LNCaP clone FGC (cell line): ENCODE results near the gene CLNK.

ENCODE experiments used
- DNase-seq: peaks from one replicate; pipeline ENCODE4 v3.0.0-alpha.2; 2011; ENCODE audit warnings: low read depth
- H3K4me3 ChIP-seq: 2 replicates; pipeline ENCODE4 v1.5.1; 2011; ENCODE audit warnings: mild to moderate bottlenecking, low read depth, low read length, control low read depth
- TF ChIP-seq, protein P1 (sequence below): IDR thresholded peaks from 2 replicates; pipeline ENCODE4 v1.5.1; 2012; ENCODE audit warnings: mild to moderate bottlenecking; ENCODE audit not compliant: control insufficient read depth, insufficient read depth; ENCODE audit errors: extremely low read depth

The CLNK gene, protein sequence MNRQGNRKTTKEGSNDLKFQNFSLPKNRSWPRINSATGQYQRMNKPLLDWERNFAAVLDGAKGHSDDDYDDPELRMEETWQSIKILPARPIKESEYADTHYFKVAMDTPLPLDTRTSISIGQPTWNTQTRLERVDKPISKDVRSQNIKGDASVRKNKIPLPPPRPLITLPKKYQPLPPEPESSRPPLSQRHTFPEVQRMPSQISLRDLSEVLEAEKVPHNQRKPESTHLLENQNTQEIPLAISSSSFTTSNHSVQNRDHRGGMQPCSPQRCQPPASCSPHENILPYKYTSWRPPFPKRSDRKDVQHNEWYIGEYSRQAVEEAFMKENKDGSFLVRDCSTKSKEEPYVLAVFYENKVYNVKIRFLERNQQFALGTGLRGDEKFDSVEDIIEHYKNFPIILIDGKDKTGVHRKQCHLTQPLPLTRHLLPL

DNA sequence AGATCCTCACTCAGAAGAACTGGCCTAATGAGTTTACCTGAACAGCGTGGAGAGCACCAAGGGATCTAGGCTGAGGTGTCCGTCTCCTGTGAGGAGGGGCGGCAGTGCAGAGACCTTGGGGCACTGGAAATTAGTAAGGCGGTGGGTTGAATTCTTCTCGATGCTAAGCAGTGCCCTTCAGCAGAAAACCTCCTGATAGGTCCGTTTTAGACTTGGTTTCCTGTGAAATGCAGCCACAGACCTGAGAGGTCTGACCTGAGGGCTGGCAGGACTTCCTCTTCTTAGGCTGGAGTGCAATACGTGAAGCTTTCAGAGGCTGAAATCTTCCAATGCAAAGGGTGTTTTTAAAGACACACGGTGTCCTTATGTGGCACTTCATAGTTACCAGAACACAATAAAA, at the start of gene CLNK:
Gene CLNK, minus strand, starts transcription at position 138 of the 400 bp plus-strand sequence. CDS start 16,899 bp downstream, outside the sequence.
- no peak for DNase-seq

DNA sequence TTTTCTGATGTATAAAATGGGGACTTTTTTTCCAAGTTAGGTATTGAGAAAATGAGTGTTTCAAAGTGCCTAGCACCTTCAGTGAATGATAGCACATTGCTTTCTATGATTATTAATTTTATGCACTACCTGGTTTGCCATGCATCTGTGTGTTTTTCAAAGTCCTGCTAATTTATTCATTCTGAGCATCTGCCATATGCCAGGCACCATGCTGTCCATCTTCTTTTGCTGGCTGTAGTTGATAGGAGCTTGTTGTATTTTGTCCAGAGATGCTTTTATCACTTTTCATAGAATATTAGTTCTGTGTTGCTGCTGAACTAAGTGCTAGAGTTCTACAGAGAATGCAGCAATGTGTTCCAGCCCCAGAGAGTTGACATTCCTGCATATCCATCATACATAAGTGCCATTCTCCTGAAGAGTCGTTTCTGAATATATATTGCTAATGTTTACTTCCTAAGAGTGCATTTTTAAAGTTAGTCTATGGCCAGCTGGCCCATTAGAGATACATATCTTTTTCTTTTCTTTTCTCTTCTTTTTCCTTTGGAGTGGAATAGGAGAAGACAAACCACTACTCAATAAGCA, 49.0 kb upstream of the CLNK start:
- DNase-seq: no peak
- no peak overlapping the region for H3K4me3 ChIP-seq
- TF ChIP-seq, protein P1, sequence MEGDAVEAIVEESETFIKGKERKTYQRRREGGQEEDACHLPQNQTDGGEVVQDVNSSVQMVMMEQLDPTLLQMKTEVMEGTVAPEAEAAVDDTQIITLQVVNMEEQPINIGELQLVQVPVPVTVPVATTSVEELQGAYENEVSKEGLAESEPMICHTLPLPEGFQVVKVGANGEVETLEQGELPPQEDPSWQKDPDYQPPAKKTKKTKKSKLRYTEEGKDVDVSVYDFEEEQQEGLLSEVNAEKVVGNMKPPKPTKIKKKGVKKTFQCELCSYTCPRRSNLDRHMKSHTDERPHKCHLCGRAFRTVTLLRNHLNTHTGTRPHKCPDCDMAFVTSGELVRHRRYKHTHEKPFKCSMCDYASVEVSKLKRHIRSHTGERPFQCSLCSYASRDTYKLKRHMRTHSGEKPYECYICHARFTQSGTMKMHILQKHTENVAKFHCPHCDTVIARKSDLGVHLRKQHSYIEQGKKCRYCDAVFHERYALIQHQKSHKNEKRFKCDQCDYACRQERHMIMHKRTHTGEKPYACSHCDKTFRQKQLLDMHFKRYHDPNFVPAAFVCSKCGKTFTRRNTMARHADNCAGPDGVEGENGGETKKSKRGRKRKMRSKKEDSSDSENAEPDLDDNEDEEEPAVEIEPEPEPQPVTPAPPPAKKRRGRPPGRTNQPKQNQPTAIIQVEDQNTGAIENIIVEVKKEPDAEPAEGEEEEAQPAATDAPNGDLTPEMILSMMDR: no peak

More for the DNA sequence above, at the start of gene CLNK:
- H3K4me3 ChIP-seq: no peak within 1 kb of the TSS
- TF ChIP-seq, protein P1: no peak

DNA sequence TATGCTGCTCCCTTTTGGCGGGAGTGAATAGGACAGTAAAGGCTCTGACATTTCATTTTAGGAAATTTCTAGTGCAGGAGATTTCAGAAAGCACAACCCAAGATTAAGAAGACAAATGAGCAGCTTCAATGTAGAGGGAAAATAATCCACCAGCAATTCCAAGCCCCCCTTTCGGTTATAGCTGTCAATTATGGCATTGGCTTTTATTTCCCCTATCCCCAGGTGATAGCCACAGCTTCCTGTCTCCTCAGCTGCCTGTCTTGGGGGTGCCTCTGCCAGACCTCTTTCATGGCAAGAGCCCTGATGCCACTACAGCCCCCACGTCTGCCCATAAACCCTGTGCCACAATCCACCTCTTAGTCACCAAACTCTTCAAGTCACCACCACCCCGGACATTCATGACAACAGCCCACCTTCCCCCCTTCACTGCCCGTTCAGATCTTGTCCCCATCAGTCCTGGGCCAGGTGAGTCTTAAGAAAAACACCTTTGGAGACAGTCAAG, 48.4 kb upstream of the CLNK start:
- DNase-seq: no peak
- H3K4me3 ChIP-seq: no peak overlapping the region
- TF ChIP-seq, protein P1: no peak

DNA sequence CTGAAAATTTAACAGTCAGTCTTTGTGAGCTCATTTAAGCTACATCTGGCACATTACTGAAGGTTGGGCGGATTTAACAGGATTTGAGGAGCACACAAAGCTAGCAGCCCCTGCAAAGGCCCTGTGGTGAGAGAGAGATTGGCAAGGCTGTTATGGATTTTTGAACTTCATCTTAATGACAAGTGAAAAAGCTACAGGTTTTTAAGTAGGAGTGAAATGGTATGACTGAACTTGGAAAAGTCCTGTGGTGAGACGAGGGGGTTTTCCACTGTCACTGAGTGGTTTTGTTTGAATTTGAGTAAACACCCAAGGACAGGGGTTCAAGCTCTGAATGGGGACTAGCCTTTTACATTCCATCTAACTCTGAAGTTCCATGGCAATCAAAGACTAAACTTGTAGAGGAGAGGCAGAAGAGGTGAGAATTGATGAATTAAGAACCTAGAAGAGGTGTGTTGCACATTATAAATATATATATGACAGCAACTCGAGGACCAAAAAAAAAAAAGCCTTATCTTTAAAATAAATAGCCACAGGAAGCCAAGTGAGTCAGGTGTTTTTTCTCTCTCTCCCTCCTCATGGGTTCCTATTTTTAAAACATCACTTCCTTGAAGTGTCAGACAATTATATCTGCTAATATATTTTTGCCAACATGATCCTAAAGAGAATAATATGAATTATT, 47.8 kb upstream of the CLNK start:
- TF ChIP-seq, protein P1: no peak
- H3K4me3 ChIP-seq: no peak overlapping the region
- no peak for DNase-seq

DNA sequence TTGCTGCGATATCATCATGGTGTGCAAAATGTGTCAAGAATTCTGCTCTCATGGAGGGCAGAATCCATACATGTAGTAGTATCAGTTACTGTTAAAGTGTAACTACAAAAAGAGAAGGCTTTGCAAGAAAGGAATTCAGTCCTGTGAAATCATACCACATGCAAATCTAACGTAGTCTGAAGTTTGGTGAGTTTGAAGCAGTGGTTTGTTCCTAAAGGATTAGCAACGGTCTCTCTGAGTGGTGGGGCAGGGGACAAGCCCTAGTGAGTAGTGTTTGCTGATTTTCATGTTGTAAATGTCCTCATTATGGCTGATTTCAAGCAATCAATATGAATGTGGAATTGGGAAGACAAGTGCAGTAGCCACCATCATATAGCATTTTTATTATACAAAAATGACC, 47.1 kb upstream of the CLNK start:
- no peak overlapping the region for H3K4me3 ChIP-seq
- no peak for DNase-seq
- TF ChIP-seq, protein P1: no peak

DNA sequence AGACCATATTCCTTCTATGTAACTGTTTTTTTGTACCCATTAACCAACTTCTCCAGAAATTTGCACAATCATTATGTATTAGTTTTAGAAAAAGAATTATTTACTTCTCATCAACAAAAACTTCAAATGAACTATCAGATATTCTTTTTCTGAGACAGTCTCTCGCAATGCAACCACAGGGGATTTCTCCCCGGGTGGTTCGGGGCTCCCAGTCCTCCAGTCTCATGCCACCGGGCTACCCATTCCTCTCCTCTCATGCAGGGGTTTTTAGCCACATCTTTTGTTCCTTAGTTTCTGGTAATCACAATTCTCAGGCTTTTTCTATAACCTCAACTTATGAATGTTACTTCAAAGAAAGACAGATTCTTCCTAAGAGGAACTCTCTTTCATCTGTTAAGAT, 46.6 kb upstream of the CLNK start:
- DNase-seq: no peak
- TF ChIP-seq, protein P1: no peak
- no peak overlapping the region for H3K4me3 ChIP-seq
